HepG2 (cell line): ENCODE measurements around the gene UBE2N. TPM values are rescaled to one million over a fixed set of nuclear protein-coding genes. Genes with fewer than 3 reads are reported as not detected.

Experiments
- AKNA ChIP-seq: sonication (generic); formaldehyde crosslinking; IDR thresholded peaks from 2 replicates; pipeline ENCODE4 v1.4.0; 2020; ENCODE audit warnings: missing genetic modification reagents, borderline replicate concordance
- ARID5B ChIP-seq: IDR thresholded peaks from 2 replicates; pipeline ENCODE4 v1.4.0; 2020; ENCODE audit warnings: mild to moderate bottlenecking, missing genetic modification reagents
- GTF2F1 ChIP-seq: fragments of 150-350 bp; IDR thresholded peaks from 2 replicates; pipeline ENCODE4 v1.6.1; 2014; ENCODE audit warnings: low read length
- HMGXB3 ChIP-seq: sonication (generic); formaldehyde crosslinking; IDR thresholded peaks from 2 replicates; pipeline ENCODE4 v1.4.0; 2020; ENCODE audit warnings: missing genetic modification reagents, borderline replicate concordance
- HNF1B ChIP-seq: sonication (generic); formaldehyde crosslinking; IDR thresholded peaks from 2 replicates; pipeline ENCODE4 v1.5.1; 2020; ENCODE audit warnings: mild to moderate bottlenecking, moderate library complexity, missing genetic modification reagents
- KDM1A ChIP-seq: IDR thresholded peaks from 2 replicates; pipeline ENCODE4 v1.6.1; 2016; ENCODE audit warnings: missing compliant biosample characterization
- KLF9 ChIP-seq: IDR thresholded peaks from 2 replicates; pipeline ENCODE4 v1.6.1; 2016; ENCODE audit warnings: low read depth
- NFYB ChIP-seq: sonication (generic); formaldehyde crosslinking; IDR thresholded peaks from 2 replicates; pipeline ENCODE4 v1.4.0; 2020; ENCODE audit warnings: missing genetic modification reagents
- PCBP1 ChIP-seq: fragments of 200-400 bp; formaldehyde crosslinking; IDR thresholded peaks from 2 replicates; pipeline ENCODE4 v1.6.1; 2017; ENCODE audit warnings: mild to moderate bottlenecking, low read depth, low read length, borderline replicate concordance
- SP5 ChIP-seq: IDR thresholded peaks from 2 replicates; pipeline ENCODE4 v1.6.1; 2016; ENCODE audit warnings: low read depth, borderline replicate concordance
- TOE1 ChIP-seq: sonication (generic); formaldehyde crosslinking; IDR thresholded peaks from 2 replicates; pipeline ENCODE4 v1.4.0; 2020; ENCODE audit warnings: mild to moderate bottlenecking, missing genetic modification reagents
- ZNF414 ChIP-seq: sonication (generic); formaldehyde crosslinking; IDR thresholded peaks from 2 replicates; pipeline ENCODE4 v1.5.0; 2020; ENCODE audit warnings: missing genetic modification reagents
- ZNF788 ChIP-seq: sonication (generic); formaldehyde crosslinking; IDR thresholded peaks from 2 replicates; pipeline ENCODE4 v1.5.0; 2020; ENCODE audit warnings: mild to moderate bottlenecking, missing genetic modification reagents, borderline replicate concordance
- polyA plus RNA-seq, 8 experiments: library from polyadenylated mRNA; depleted of rRNA in 3 of 8; stranded (reverse) in 7 of 8; unstranded in 1 of 8; fragments of >200 nt; fragmentation: Illumina TruSeq in 4 of 8; extraction: Trizol in 4 of 8; gene quantifications; 2 replicates each; pipeline versions ENCODE4 v1.2.1 to v1.2.3, GENCODE V29; 2011 to 2016; ENCODE audit warnings: low read depth in 4 of 8, missing spikeins in 1 of 8, mixed read lengths in 1 of 8; ENCODE audit not compliant: insufficient read depth in 1 of 8
- total RNA-seq, 5 experiments: library from RNA; depleted of rRNA; stranded (reverse); fragments of >200 nt; fragmentation: Illumina TruSeq; extraction: Trizol; gene quantifications; 2 replicates each; pipeline ENCODE4 v1.2.3, GENCODE V29; 2016; ENCODE audit warnings: low read depth in 1 of 5

UBE2N gene
- total and polyA plus RNA-seq, 2 of the 13 experiments (the other 11 are each of a cell fraction or from before 2014, with no cell fraction given): 188 to 197 TPM

GRCh38 chr12:93467351-93468007 is 25.7 kb upstream of the UBE2N start, which contains the start of gene MRPL42 (continued):
- TF ChIP-seq AKNA (CRISPR knock-in tag): no peak
- TF ChIP-seq ZNF788 (CRISPR knock-in tag): no peak; the same call in 1 of the 2 replicates
- peak; percentile 63; the same call in 1 of the 2 replicates for TF ChIP-seq TOE1 (CRISPR knock-in tag)
- TF ChIP-seq ARID5B (CRISPR knock-in tag): peak; percentile 52; the same call in 1 of the 2 replicates
- no peak for TF ChIP-seq KLF9
- peak; percentile 91 for TF ChIP-seq ZNF414 (CRISPR knock-in tag)
- TF ChIP-seq NFYB (CRISPR knock-in tag): no peak
- no peak for TF ChIP-seq PCBP1
- TF ChIP-seq GTF2F1: no peak
- no peak for TF ChIP-seq KDM1A (CRISPR knock-in tag)
- TF ChIP-seq HMGXB3 (CRISPR knock-in tag): peak; percentile 48; the same call in 1 of the 2 replicates
- peak; percentile 74 for TF ChIP-seq HNF1B (CRISPR knock-in tag)
- no peak for TF ChIP-seq SP5 (CRISPR knock-in tag)
